A549 (cell line): ENCODE results near the gene SLC16A13. TPM values are rescaled to one million over a fixed set of nuclear protein-coding genes. Genes with fewer than 3 reads are reported as not detected.

Source experiments
- ATAC-seq, 2 experiments: fragments of 200-7000 bp in 1 of 2; fragments of >200 bp in 1 of 2; cut with Nextera tagmentation in 1 of 2; cut with Tn5 transposase in 1 of 2; 3 replicates each; pipeline versions ENCODE4 v1.8.0 to v1.9.1; 2018 to 2020; ENCODE audit warnings: mild to moderate bottlenecking in 1 of 2, moderate library complexity in 1 of 2
- CTCF ChIA-PET: fragments of 300-600 bp; sonication (Branson Sonifier 250); formaldehyde crosslinking; extraction: SDS; loops from one replicate; lab custom pipeline; 2021; ENCODE audit warnings: antibody characterized with exemption, inconsistent platforms; lab: Yijun Ruan, JAX
- POLR2A ChIA-PET: fragments of 350-600 bp; formaldehyde crosslinking; extraction: SDS; loops from one replicate; lab custom pipeline; 2021; ENCODE audit warnings: antibody characterized with exemption, inconsistent platforms; lab: Yijun Ruan, JAX
- DNase-seq, 2 experiments: peaks; one replicate each; pipeline versions ENCODE4 v3.0.0 to v3.0.0-alpha.2; 2011 to 2016; ENCODE audit warnings: low read depth in 1 of 2, low spot score in 1 of 2
- FAIRE-seq: peaks from 2 replicates; lab custom pipeline; 2011; peaks lifted over from hg19 to GRCh38; lab: Jason Lieb, UNC
- H3K27ac ChIP-seq, 2 experiments: fragments of >200 bp; sonication (Bioruptor Twin); formaldehyde crosslinking; 3 replicates each; pipeline ENCODE4 v1.5.1; 2016 to 2017
- H3K4me1 ChIP-seq: fragments of >200 bp; sonication (Bioruptor Twin); formaldehyde crosslinking; 3 replicates; pipeline ENCODE4 v1.6.1; 2016
- H3K4me2 ChIP-seq: fragments of >200 bp; sonication (Bioruptor Twin); formaldehyde crosslinking; 3 replicates; pipeline ENCODE4 v1.6.1; 2016
- H3K4me3 ChIP-seq: fragments of >200 bp; sonication (Bioruptor Twin); formaldehyde crosslinking; 3 replicates; pipeline ENCODE4 v1.5.1; 2016
- H3K9me3 ChIP-seq: fragments of >200 bp; sonication (Bioruptor Twin); formaldehyde crosslinking; 3 replicates; pipeline ENCODE4 v1.6.1; 2016
- BCL3 ChIP-seq: fragments of >200 bp; sonication (Bioruptor Twin); formaldehyde crosslinking; IDR thresholded peaks from 3 replicates; pipeline ENCODE4 v1.6.1; 2016
- E2F6 ChIP-seq: IDR thresholded peaks from 2 replicates; pipeline ENCODE4 v1.6.1; 2012; ENCODE audit warnings: low read depth, borderline replicate concordance
- EHF ChIP-seq: fragments of 250-450 bp; sonication (Bioruptor Pico); IDR thresholded peaks from 2 replicates; pipeline ENCODE4 v1.5.0; 2020; ENCODE audit warnings: mild to moderate bottlenecking
- EHMT2 ChIP-seq: fragments of 200-600 bp; sonication (generic); IDR thresholded peaks from 2 replicates; pipeline ENCODE4 v1.6.1; 2016; ENCODE audit warnings: antibody characterized with exemption, low read depth, mild to moderate bottlenecking, moderate library complexity
- EP300 ChIP-seq, 2 experiments: fragments of >200 bp; sonication (Bioruptor Twin); formaldehyde crosslinking; IDR thresholded peaks; 2 replicates in 1 of 2; 3 replicates in 1 of 2; pipeline ENCODE4 v1.6.1; 2016 to 2017
- FOSL2 ChIP-seq, 2 experiments: fragments of 450-650 bp in 1 of 2; fragments of >200 bp in 1 of 2; sonication (Bioruptor Twin) in 1 of 2; formaldehyde crosslinking; IDR thresholded peaks; 2 replicates each; pipeline versions ENCODE4 v1.5.0 to v1.6.1; 2016 to 2020; ENCODE audit warnings: mild to moderate bottlenecking in 1 of 2, moderate library complexity in 1 of 2
- HES2 ChIP-seq: fragments of >200 bp; sonication (Bioruptor Twin); formaldehyde crosslinking; IDR thresholded peaks from 2 replicates; pipeline ENCODE4 v1.6.1; 2016
- HOXA7 ChIP-seq: fragments of 250-450 bp; sonication (Bioruptor Pico); IDR thresholded peaks from 2 replicates; pipeline ENCODE4 v1.5.0; 2020; ENCODE audit warnings: mild to moderate bottlenecking, moderate library complexity
- MYC ChIP-seq: IDR thresholded peaks from 2 replicates; pipeline ENCODE4 v1.6.1; 2012; ENCODE audit warnings: mild to moderate bottlenecking, inconsistent platforms, low read length, improper control_type of control experiment, borderline replicate concordance
- POLR2A ChIP-seq: IDR thresholded peaks from 2 replicates; pipeline ENCODE4 v1.6.1; 2012; ENCODE audit warnings: mild to moderate bottlenecking, low read length
- RAD21 ChIP-seq, 2 experiments: fragments of >200 bp in 1 of 2; sonication (Bioruptor Twin) in 1 of 2; formaldehyde crosslinking in 1 of 2; IDR thresholded peaks in 1 of 2; conservative IDR thresholded peaks in 1 of 2; 2 replicates in 1 of 2; 3 replicates in 1 of 2; pipeline ENCODE4 v1.6.1; 2012 to 2018; ENCODE audit warnings: inconsistent platforms in 1 of 2
- RARB ChIP-seq: fragments of 250-450 bp; sonication (Bioruptor Pico); IDR thresholded peaks from 2 replicates; pipeline ENCODE4 v1.8.0; 2021; ENCODE audit warnings: mild to moderate bottlenecking, moderate library complexity
- RFX5 ChIP-seq: fragments of 450-650 bp; IDR thresholded peaks from 2 replicates; pipeline ENCODE4 v1.7.1; 2014; ENCODE audit warnings: antibody characterized with exemption, mild to moderate bottlenecking, moderate library complexity
- RNF2 ChIP-seq: fragments of 200-600 bp; sonication (generic); IDR thresholded peaks from 2 replicates; pipeline ENCODE4 v1.6.1; 2016; ENCODE audit warnings: low read depth, mild to moderate bottlenecking, antibody characterized with exemption, moderate library complexity, borderline replicate concordance
- USF2 ChIP-seq: fragments of 450-650 bp; IDR thresholded peaks from 2 replicates; pipeline ENCODE4 v1.6.1; 2014; ENCODE audit warnings: antibody characterized with exemption
- WGBS: methylation state at CpG from one replicate; pipeline ENCODE4 v1.1.6; 2017; ENCODE audit errors: missing lambda C conversion rate; 5-methylcytosine and 5-hydroxymethylcytosine counted together
- polyA plus RNA-seq, 4 experiments: library from polyadenylated mRNA; depleted of rRNA in 3 of 4; stranded (reverse); fragments of >200 nt; fragmentation: RNase III in 1 of 4; extraction: RNeasy Plus Mini Kit Qiagen cat#74134 plus additional on column Dnase treatment in 1 of 4; gene quantifications; 2 replicates in 3 of 4; 3 replicates in 1 of 4; pipeline ENCODE4 v1.2.3, GENCODE V29; 2011 to 2017

The SLC16A13 gene
- polyA plus RNA-seq, 2 of the 4 experiments (the other 2 are of a cell fraction), result 8.0 to 10.9 TPM

- no peaks in the 10 kb centered on the region for H3K9me3 ChIP-seq
- WGBS, result 95% methylated on average over 58 of the region's 58 CpGs
- no peak overlapping the region for H3K4me2 ChIP-seq
- TF ChIP-seq E2F6 (no peak), EHMT2 (no peak), MYC (no peak), HOXA7 (CRISPR knock-in tag) (no peak), HES2 (no peak), RNF2 (no peak), FOSL2 (IDR thresholded peaks at IDR 0.05) (no peak), FOSL2 (CRISPR knock-in tag; IDR thresholded peaks at IDR 0.05) (no peak), RARB (CRISPR knock-in tag) (no peak), RAD21 (conservative IDR thresholded peaks at IDR 0.05 in 1 of 2, IDR thresholded peaks at IDR 0.05 in 1 of 2) (no peak), POLR2A (no peak), BCL3 (no peak), EHF (CRISPR knock-in tag) (no peak), RFX5 (no peak), EP300 (IDR thresholded peaks at IDR 0.05) (no peak)
- no peak for DNase-seq
- ATAC-seq, result no peak
- H3K4me3 ChIP-seq, result no peak overlapping the region
- ChIA-PET POLR2A (no interaction called here), CTCF (interaction anchor here (0.7 to 5.0 kb wide), 7 partner anchors 9 to 330 kb away, joined by 3 to 44 read pairs (median 4); no protein-coding TSS in a partner anchor)
- FAIRE-seq, result no peak
- no peaks in the 10 kb centered on the region for H3K4me1 ChIP-seq
- H3K27ac ChIP-seq, result no peak overlapping the region
Observed at GRCh38 chr17:6996256-6997011, 39.4 kb upstream of the SLC16A13 start.

GRCh38 chr17:6997171-6997570 lies 38.6 kb upstream of the SLC16A13 start:
- no peak for DNase-seq
- no peak for TF ChIP-seq USF2
- H3K27ac ChIP-seq, result no peak overlapping the region
- ChIA-PET POLR2A (no interaction called here), CTCF (interaction anchor here (0.7 kb wide), 1 partner anchor 13 kb away, joined by 3 read pairs; no protein-coding TSS in a partner anchor)
- WGBS, result 80% methylated on average over 8 of the region's 8 CpGs
- H3K4me2 ChIP-seq, result no peak overlapping the region
- no peaks in the 10 kb centered on the region for H3K4me1 ChIP-seq
- H3K9me3 ChIP-seq, result no peaks in the 10 kb centered on the region
- no peak for FAIRE-seq
- no peak overlapping the region for H3K4me3 ChIP-seq
- no peak for ATAC-seq

- CTCF ChIA-PET, result interaction anchor here (0.8 to 15.6 kb wide), 10 partner anchors 8 to 333 kb away, joined by 3 to 293 read pairs (median 4); partner anchors contain the start of gene SLC13A5
- ATAC-seq (no peak), DNase-seq (no peak), FAIRE-seq (no peak)
- TF ChIP-seq FOSL2 (IDR thresholded peaks at IDR 0.05) (no peak), FOSL2 (CRISPR knock-in tag; IDR thresholded peaks at IDR 0.05) (peak; percentile 23; the same call in 1 of the 2 replicates), HOXA7 (CRISPR knock-in tag) (no peak)
- Histone ChIP-seq H3K4me2 (no peak overlapping the region), H3K4me1 (no peaks in the 10 kb centered on the region), H3K4me3 (no peak overlapping the region), H3K9me3 (no peaks in the 10 kb centered on the region), H3K27ac (no peak overlapping the region)
- POLR2A ChIA-PET, result interaction anchor here (0.5 kb wide), 1 partner anchor 88 kb away, joined by 3 read pairs; no protein-coding TSS in a partner anchor
- WGBS, result 78% methylated on average over 11 of the region's 11 CpGs
Observed at GRCh38 chr17:6998855-6999508, 36.8 kb upstream of the SLC16A13 start.
